Stimulated activated memory B cell treated with anti-CD40 and anti-IgM and Interleukin-4, amounts not matched to agents 10 μg/mL and 1 μg/mL and 100 μg/mL, for 72 hours (primary cell): Measurements from ENCODE around the gene CHD5.

Experiments
- ATAC-seq: fragments of 150-1000 bp; cut with Tn5 transposase; 2 replicates; pipeline ENCODE4 v1.10.0; 2021
- H3K27ac Mint-ChIP-seq: one replicate; pipeline ENCODE4 v1.8.0; 2022; ENCODE audit warnings: mild to moderate bottlenecking, mixed read lengths
- H3K27me3 Mint-ChIP-seq: one replicate; pipeline ENCODE4 v1.8.0; 2022; ENCODE audit warnings: mixed read lengths
- H3K36me3 Mint-ChIP-seq: one replicate; pipeline ENCODE4 v1.8.0; 2022; ENCODE audit warnings: mixed read lengths
- H3K4me1 Mint-ChIP-seq: one replicate; pipeline ENCODE4 v1.8.0; 2022; ENCODE audit warnings: mixed read lengths
- H3K4me3 Mint-ChIP-seq: one replicate; pipeline ENCODE4 v1.8.0; 2022; ENCODE audit warnings: mild to moderate bottlenecking, moderate library complexity, mixed read lengths
- H3K9me3 Mint-ChIP-seq: one replicate; pipeline ENCODE4 v1.8.0; 2022; ENCODE audit warnings: mixed read lengths

Gene CHD5

GRCh38 chr1:6157528-6158174 is 22.5 kb downstream of the CHD5 start:
- no peak for ATAC-seq
- Mint-ChIP-seq H3K9me3 (no peaks in the 10 kb centered on the region), H3K27ac (no peak overlapping the region), H3K36me3 (no peaks in the 10 kb centered on the region), H3K4me3 (no peak overlapping the region), H3K27me3 (peaks cover 57% of the 10 kb centered on the region), H3K4me1 (no peaks in the 10 kb centered on the region)

- Mint-ChIP-seq H3K27me3 (peaks cover 54% of the 10 kb centered on the region), H3K36me3 (no peaks in the 10 kb centered on the region), H3K4me1 (no peaks in the 10 kb centered on the region), H3K27ac (no peak overlapping the region), H3K9me3 (no peaks in the 10 kb centered on the region), H3K4me3 (no peak overlapping the region)
- no peak for ATAC-seq
Measured at GRCh38 chr1:6157132-6157527, 23.0 kb downstream of the CHD5 start.

GRCh38 chr1:6154525-6155319 is 25.4 kb downstream of the CHD5 start:
- Mint-ChIP-seq H3K27ac (no peak overlapping the region), H3K36me3 (no peaks in the 10 kb centered on the region), H3K4me1 (no peaks in the 10 kb centered on the region), H3K9me3 (no peaks in the 10 kb centered on the region), H3K27me3 (peaks cover 32% of the 10 kb centered on the region), H3K4me3 (no peak overlapping the region)
- no peak for ATAC-seq

GRCh38 chr1:6152882-6153281 is 27.2 kb downstream of the CHD5 start:
- Mint-ChIP-seq H3K9me3 (no peaks in the 10 kb centered on the region), H3K27me3 (peaks cover 14% of the 10 kb centered on the region), H3K4me3 (no peak overlapping the region), H3K36me3 (no peaks in the 10 kb centered on the region), H3K4me1 (peaks cover 6% of the 10 kb centered on the region), H3K27ac (no peak overlapping the region)
- ATAC-seq, result no peak

- no peaks in the 10 kb centered on the region for H3K36me3 Mint-ChIP-seq
Measured at GRCh38 chr1:6152181-6152580, 27.9 kb downstream of the CHD5 start.

GRCh38 chr1:6151291-6151822 is 28.8 kb downstream of the CHD5 start:
- peaks cover 15% of the 10 kb centered on the region for H3K27me3 Mint-ChIP-seq
- no peak overlapping the region for H3K27ac Mint-ChIP-seq
- peaks cover 6% of the 10 kb centered on the region for H3K4me1 Mint-ChIP-seq
- H3K9me3 Mint-ChIP-seq, result no peaks in the 10 kb centered on the region
- H3K36me3 Mint-ChIP-seq, result no peaks in the 10 kb centered on the region
- H3K4me3 Mint-ChIP-seq, result no peak overlapping the region
- ATAC-seq, result no peak

More at GRCh38 chr1:6152181-6152580, 27.9 kb downstream of the CHD5 start:
- Mint-ChIP-seq H3K4me1 (peaks cover 6% of the 10 kb centered on the region), H3K9me3 (no peaks in the 10 kb centered on the region), H3K4me3 (no peak overlapping the region), H3K27me3 (peaks cover 8% of the 10 kb centered on the region), H3K27ac (no peak overlapping the region)
- no peak for ATAC-seq

GRCh38 chr1:6150006-6150938 is 29.8 kb downstream of the CHD5 start:
- H3K4me1 Mint-ChIP-seq, result peaks cover 6% of the 10 kb centered on the region
- no peaks in the 10 kb centered on the region for H3K36me3 Mint-ChIP-seq
- no peak overlapping the region for H3K27ac Mint-ChIP-seq
- no peak for ATAC-seq
- no peaks in the 10 kb centered on the region for H3K9me3 Mint-ChIP-seq
- H3K27me3 Mint-ChIP-seq, result peaks cover 16% of the 10 kb centered on the region
- H3K4me3 Mint-ChIP-seq, result no peak overlapping the region

GRCh38 chr1:6149597-6149996 is 30.5 kb downstream of the CHD5 start:
- Mint-ChIP-seq H3K9me3 (no peaks in the 10 kb centered on the region), H3K27ac (no peak overlapping the region), H3K36me3 (no peaks in the 10 kb centered on the region), H3K4me1 (peaks cover 6% of the 10 kb centered on the region), H3K4me3 (no peak overlapping the region), H3K27me3 (peaks cover 16% of the 10 kb centered on the region)
- no peak for ATAC-seq

- H3K27ac Mint-ChIP-seq, result no peak overlapping the region
- H3K27me3 Mint-ChIP-seq, result peaks cover 16% of the 10 kb centered on the region
- peaks cover 6% of the 10 kb centered on the region for H3K4me1 Mint-ChIP-seq
- peak; percentile 40 for ATAC-seq
- no peaks in the 10 kb centered on the region for H3K36me3 Mint-ChIP-seq
- H3K9me3 Mint-ChIP-seq, result no peaks in the 10 kb centered on the region
- H3K4me3 Mint-ChIP-seq, result peak overlapping the region; percentile 25
Measured at GRCh38 chr1:6148497-6149241, 31.5 kb downstream of the CHD5 start.

GRCh38 chr1:6145864-6146410 is 34.2 kb downstream of the CHD5 start:
- ATAC-seq, result no peak

GRCh38 chr1:6145396-6145750 is 34.7 kb downstream of the CHD5 start:
- no peaks in the 10 kb centered on the region for H3K9me3 Mint-ChIP-seq
- no peaks in the 10 kb centered on the region for H3K36me3 Mint-ChIP-seq
- no peak overlapping the region for H3K27ac Mint-ChIP-seq
- peaks cover 16% of the 10 kb centered on the region for H3K27me3 Mint-ChIP-seq
- peaks cover 6% of the 10 kb centered on the region for H3K4me1 Mint-ChIP-seq
- H3K4me3 Mint-ChIP-seq, result no peak overlapping the region
- ATAC-seq, result no peak

More at GRCh38 chr1:6145864-6146410, 34.2 kb downstream of the CHD5 start:
- Mint-ChIP-seq H3K27ac (no peak overlapping the region), H3K27me3 (peaks cover 16% of the 10 kb centered on the region), H3K36me3 (no peaks in the 10 kb centered on the region), H3K9me3 (no peaks in the 10 kb centered on the region), H3K4me1 (peaks cover 6% of the 10 kb centered on the region), H3K4me3 (no peak overlapping the region)

- H3K4me1 Mint-ChIP-seq, result peaks cover 6% of the 10 kb centered on the region
- H3K36me3 Mint-ChIP-seq, result no peaks in the 10 kb centered on the region
- H3K27me3 Mint-ChIP-seq, result peaks cover 16% of the 10 kb centered on the region
- ATAC-seq, result no peak
- H3K4me3 Mint-ChIP-seq, result no peak overlapping the region
- no peak overlapping the region for H3K27ac Mint-ChIP-seq
- no peaks in the 10 kb centered on the region for H3K9me3 Mint-ChIP-seq
Measured at GRCh38 chr1:6144647-6145395, 35.3 kb downstream of the CHD5 start.

GRCh38 chr1:6144175-6144574 is 35.9 kb downstream of the CHD5 start:
- ATAC-seq, result no peak
- H3K27ac Mint-ChIP-seq, result no peak overlapping the region
- H3K4me3 Mint-ChIP-seq, result no peak overlapping the region
- H3K4me1 Mint-ChIP-seq, result peaks cover 6% of the 10 kb centered on the region
- H3K27me3 Mint-ChIP-seq, result peaks cover 16% of the 10 kb centered on the region
- H3K9me3 Mint-ChIP-seq, result no peaks in the 10 kb centered on the region
- no peaks in the 10 kb centered on the region for H3K36me3 Mint-ChIP-seq

- Mint-ChIP-seq H3K27me3 (peaks cover 16% of the 10 kb centered on the region), H3K36me3 (no peaks in the 10 kb centered on the region), H3K27ac (no peak overlapping the region), H3K9me3 (no peaks in the 10 kb centered on the region), H3K4me1 (peaks cover 5% of the 10 kb centered on the region), H3K4me3 (no peak overlapping the region)
- no peak for ATAC-seq
Measured at GRCh38 chr1:6143395-6143794, 36.7 kb downstream of the CHD5 start.
